ENCODE data around the gene ZNF32.

- TF ChIP-seq, protein P1, sequence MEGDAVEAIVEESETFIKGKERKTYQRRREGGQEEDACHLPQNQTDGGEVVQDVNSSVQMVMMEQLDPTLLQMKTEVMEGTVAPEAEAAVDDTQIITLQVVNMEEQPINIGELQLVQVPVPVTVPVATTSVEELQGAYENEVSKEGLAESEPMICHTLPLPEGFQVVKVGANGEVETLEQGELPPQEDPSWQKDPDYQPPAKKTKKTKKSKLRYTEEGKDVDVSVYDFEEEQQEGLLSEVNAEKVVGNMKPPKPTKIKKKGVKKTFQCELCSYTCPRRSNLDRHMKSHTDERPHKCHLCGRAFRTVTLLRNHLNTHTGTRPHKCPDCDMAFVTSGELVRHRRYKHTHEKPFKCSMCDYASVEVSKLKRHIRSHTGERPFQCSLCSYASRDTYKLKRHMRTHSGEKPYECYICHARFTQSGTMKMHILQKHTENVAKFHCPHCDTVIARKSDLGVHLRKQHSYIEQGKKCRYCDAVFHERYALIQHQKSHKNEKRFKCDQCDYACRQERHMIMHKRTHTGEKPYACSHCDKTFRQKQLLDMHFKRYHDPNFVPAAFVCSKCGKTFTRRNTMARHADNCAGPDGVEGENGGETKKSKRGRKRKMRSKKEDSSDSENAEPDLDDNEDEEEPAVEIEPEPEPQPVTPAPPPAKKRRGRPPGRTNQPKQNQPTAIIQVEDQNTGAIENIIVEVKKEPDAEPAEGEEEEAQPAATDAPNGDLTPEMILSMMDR (conservative IDR thresholded peaks at IDR 0.05; ENCODE audit: low read depth, low read length), result no peak
- TF ChIP-seq EZH2 (IDR thresholded peaks at IDR 0.05; ENCODE audit: borderline replicate concordance, low read depth, low read length, poor library complexity, severe bottlenecking), result no peak
Measured at GRCh38 chr10:43682956-43683355, 34.3 kb upstream of the ZNF32 start.

Measured in A673 (cell line).